GM13976 (cell line): ENCODE data around the gene ASPRV1.

ENCODE experiments used
- DNase-seq: peaks from one replicate; pipeline ENCODE4 v3.0.0; 2012; ENCODE audit warnings: low spot score
- in situ Hi-C: fragments of 300-500 bp; cut with MboI; formaldehyde crosslinking; loops from one replicate; pipeline ENCODE4 v1.12.0; 2022; ENCODE audit warnings: low sequenced_read_pairs, mixed read lengths, inconsistent platforms; ENCODE audit not compliant: unreplicated experiment
- TF ChIP-seq, protein P1 (sequence below): IDR thresholded peaks from 2 replicates; pipeline ENCODE4 v1.5.1; 2012; ENCODE audit warnings: borderline replicate concordance, mild to moderate bottlenecking; ENCODE audit not compliant: insufficient read depth; ENCODE audit errors: extremely low read depth, missing control alignments, control extremely low read depth

ASPRV1 gene

DNA sequence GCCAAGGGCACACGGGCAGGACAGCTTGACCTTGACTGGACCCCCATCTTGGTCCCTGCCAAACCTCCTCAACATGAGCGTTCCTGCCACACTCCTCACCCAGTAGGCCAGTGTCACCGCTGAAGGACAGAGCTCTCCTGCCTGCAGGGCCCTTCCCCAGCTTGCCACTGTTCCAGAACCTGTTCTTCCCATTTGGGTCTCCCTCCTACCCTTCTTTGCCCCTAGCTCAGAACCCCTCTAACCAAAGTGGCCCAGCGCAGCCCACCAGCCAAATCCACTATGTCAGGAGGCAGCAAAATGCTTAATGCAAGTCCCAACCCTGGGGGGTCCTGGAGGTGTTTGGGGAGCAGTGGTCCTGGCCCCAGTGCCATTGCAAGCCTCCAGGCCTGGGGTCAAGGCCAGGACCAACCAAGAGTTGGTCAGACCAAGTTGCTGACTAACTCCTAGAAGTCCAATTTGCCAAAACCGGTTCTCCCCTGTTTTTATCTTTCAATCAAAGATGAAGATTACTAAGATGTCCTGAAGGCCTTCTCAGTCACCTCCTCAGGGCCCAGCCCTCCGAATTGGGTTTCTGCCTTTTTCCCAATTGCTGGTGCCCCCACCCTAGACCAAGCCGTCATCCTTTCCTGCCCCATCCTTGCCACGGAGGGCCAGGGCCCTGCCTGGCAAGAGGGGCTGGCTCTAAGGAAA lies 4.5 kb upstream of the ASPRV1 start:
- TF ChIP-seq, protein P1, sequence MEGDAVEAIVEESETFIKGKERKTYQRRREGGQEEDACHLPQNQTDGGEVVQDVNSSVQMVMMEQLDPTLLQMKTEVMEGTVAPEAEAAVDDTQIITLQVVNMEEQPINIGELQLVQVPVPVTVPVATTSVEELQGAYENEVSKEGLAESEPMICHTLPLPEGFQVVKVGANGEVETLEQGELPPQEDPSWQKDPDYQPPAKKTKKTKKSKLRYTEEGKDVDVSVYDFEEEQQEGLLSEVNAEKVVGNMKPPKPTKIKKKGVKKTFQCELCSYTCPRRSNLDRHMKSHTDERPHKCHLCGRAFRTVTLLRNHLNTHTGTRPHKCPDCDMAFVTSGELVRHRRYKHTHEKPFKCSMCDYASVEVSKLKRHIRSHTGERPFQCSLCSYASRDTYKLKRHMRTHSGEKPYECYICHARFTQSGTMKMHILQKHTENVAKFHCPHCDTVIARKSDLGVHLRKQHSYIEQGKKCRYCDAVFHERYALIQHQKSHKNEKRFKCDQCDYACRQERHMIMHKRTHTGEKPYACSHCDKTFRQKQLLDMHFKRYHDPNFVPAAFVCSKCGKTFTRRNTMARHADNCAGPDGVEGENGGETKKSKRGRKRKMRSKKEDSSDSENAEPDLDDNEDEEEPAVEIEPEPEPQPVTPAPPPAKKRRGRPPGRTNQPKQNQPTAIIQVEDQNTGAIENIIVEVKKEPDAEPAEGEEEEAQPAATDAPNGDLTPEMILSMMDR = no peak
- in situ Hi-C loops = no loop called here
- DNase-seq = no peak

DNA sequence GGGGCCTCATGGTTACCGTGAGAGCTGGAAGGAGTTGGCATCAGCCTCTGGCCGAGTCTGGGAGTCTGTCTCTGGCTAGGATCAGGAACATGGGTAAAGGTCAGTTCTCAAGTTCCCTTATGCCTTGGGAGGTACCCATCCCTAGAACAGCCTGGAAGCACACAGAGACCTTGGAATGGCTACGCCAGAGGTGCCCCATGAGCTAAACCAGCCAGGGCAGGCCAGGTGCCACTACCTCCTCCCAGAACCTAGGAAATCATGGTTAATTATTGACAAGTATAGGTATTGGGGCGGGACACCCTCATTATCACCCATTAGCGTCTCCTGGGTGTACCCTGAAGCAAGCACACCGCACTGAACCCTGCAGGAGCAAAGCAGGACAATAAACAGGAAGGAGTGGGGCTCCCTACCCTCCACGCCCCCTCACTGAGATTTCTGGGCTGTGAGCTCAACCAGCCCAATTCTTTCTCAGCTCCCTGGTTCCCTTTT lies 3.0 kb upstream of the ASPRV1 start:
- in situ Hi-C loops = no loop called here
- DNase-seq = no peak
- TF ChIP-seq, protein P1 = no peak

DNA sequence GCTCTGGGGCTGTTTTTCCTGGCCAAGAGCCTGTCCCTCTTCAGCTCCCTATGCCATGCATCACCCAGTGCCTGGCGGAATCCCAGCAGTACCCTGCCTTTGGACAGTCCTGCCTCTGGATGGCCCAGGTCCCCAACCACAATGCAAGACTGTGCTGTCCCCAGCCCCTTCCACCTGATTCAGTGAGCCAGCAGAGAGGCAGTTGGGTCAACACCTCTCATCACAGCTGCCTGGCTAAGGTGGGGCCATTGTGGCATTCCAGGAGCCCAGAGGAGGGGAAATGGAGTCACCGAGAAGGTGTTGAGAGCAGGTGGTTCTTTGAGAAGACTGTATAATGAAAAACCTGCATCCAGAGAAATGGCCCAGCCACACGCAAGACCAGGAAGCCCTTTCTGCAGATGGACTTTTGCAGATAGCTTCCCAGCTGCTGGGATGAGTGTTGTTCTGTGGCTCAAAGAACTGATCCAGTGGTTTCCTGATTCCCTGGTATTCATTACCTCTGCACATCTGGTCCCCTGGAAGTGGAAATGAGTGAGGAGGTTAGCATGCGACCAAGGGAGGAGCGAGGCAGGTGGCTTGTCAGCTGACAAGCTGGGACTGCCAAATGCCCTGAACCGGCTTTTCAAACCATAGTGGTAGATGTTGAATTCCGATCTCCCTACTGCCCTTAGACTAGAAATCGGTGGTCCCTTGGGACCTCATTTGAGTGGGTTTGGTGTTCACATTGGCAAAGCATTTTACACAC lies 1.7 kb upstream of the ASPRV1 start:
- no peak for DNase-seq
- in situ Hi-C loops = no loop called here

DNA sequence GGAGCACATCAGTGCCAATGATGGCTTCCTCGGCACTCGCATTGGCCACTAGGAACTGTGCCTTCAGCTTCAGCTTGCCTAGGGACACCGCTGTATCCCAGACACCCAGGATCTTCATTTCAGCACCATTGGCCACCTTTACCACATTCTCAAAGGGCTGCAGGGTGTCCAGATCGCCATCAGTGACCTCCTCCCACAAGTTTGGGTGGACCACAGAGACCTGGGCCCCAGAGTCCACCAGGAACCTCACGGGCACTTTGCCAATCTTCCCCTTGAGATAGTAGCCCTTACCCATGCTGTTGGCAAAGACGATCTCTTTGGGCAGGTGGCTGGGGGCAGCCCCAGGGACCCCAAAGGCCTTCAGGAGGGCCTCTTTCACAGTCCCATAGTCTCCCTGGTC lies 610 bp downstream of the ASPRV1 start:
- TF ChIP-seq, protein P1 = no peak
- no peak for DNase-seq
- in situ Hi-C loops = no loop called here

More for the DNA sequence above, 1.7 kb upstream of the ASPRV1 start:
- TF ChIP-seq, protein P1 = no peak

DNA sequence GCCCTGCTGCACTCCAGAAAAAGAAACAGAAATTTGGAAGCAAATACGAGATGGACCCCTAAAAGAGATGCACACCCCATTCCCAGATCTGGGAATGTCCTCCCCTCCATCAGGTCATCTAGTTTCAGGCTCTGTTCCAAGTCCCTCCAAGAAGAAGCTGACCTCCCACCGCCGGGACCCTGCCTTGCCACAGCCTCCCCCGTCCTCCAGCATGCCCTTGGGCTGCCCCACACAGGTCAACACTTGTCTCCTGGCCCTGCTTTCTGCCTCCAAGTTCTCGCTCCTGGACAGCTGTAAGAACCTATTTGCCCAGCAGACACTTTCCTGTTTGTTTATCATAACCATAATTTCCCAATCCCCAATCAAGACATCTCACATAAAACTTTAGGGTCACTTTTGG lies 2.0 kb downstream of the ASPRV1 start:
- DNase-seq = no peak
- TF ChIP-seq, protein P1 = no peak

DNA sequence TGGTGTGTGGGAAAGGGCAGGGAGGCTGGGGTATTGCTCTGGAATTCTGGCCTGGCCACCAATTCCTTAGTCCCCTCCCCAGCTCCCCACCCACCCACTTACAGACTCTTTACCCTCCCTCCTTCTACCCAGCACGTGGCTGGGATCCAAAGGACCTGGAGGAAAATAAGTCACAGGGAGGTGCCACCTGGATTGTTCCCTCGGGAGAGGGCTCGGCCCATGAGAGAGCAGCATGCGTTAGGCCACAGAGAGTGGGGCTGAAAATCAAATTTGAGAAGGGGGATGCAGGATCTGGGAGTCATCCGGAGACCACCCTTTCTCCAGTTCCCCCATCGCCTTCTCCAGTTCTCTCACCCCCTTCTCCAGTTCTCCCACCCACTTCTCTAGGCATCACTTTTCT lies 3.0 kb downstream of the ASPRV1 start:
- no peak for DNase-seq
- TF ChIP-seq, protein P1 = no peak
- in situ Hi-C loops = no loop called here

More for the DNA sequence above, 2.0 kb downstream of the ASPRV1 start:
- in situ Hi-C loops = no loop called here
